Mucosa of descending colon (tissue), 3 donors: ENCODE data around the gene ANKFY1. TPM values are rescaled to one million over a fixed set of nuclear protein-coding genes. Genes with fewer than 3 reads are reported as not detected.

Source experiments
- ATAC-seq: fragments of 200-7000 bp; cut with Tn5 transposase; one replicate; pipeline ENCODE4 v1.9.1; 2020; ENCODE audit warnings: mild to moderate bottlenecking, moderate library complexity
- DNase-seq, 3 donors: peaks; one replicate each; pipeline ENCODE4 v3.0.0-alpha.2; 2020
- H3K36me3 ChIP-seq: fragments of 200-600 bp; one replicate; pipeline ENCODE4 v1.8.0; 2021; ENCODE audit warnings: low read depth, mild to moderate bottlenecking
- H3K4me1 ChIP-seq: fragments of 200-600 bp; one replicate; pipeline ENCODE4 v1.8.0; 2021; ENCODE audit warnings: low read depth, mild to moderate bottlenecking
- H3K4me3 ChIP-seq: fragments of 200-600 bp; one replicate; pipeline ENCODE4 v1.8.0; 2021; ENCODE audit warnings: mild to moderate bottlenecking
- H3K9me3 ChIP-seq: fragments of 200-600 bp; one replicate; pipeline ENCODE4 v1.8.0; 2021; ENCODE audit warnings: mild to moderate bottlenecking
- CTCF ChIP-seq: fragments of 200-600 bp; IDR thresholded peaks from one replicate; pipeline ENCODE4 v1.8.0; 2022; ENCODE audit warnings: antibody characterized with exemption, mild to moderate bottlenecking
- intact Hi-C, 2 donors: fragments of 100-400 bp; cut with DNase I in 1 of 2; cut with micrococcal nuclease in 1 of 2; formaldehyde crosslinking; loops; one replicate each; pipeline versions ENCODE4 v1.11.0 to v1.11.1; 2022; cut with DNase I, micrococcal nuclease
- total RNA-seq, 3 donors: library from RNA; stranded (reverse); fragmentation: NEBNext Ultra II Directional in 2 of 3; extraction: Animal tissue kit (Norgen Biotek cat#: 25700) in 2 of 3; gene quantifications; one replicate each; pipeline versions ENCODE4 v1.2.1 to v1.2.4, GENCODE V29; 2021 to 2023
- donor health status: DM: no; HTN: no; CAD: no; lungs with moderate emphysema.
- donor health status: DM: no; HTN: no; CAD: no.
- donor health status: DM: no; HTN: yes; CAD: no.

Gene ANKFY1
- total RNA-seq, 3 donors from 2014 or later = 52.0 to 94.3 (median 59.5) TPM

DNA sequence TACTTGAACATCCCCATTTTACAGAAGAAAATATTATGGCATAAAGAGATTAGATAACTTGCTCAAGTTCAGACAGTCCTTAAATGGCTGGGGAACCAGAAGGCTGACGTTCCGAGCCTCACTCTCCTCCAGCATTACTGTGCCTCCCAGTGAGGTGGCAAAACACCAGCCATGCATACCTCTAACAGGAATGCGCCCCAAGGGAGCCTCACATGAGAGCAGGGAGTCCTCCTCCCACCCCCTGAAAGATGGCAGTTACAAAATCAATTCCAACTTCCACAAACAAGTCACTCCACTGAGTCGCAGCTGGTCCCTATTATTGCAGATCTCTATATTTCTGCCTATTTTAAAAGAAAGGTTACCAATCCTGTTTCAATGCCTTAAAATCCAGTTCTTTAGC, 55.5 kb downstream of the ANKFY1 start:
- H3K4me3 ChIP-seq = no peak overlapping the region
- no peak for ATAC-seq
- H3K9me3 ChIP-seq = no peaks in the 10 kb centered on the region
- intact Hi-C loops = loop anchor here in 1 of 2 donors (5.0 kb wide), 1 partner anchor 209 kb away; no protein-coding TSS in a partner anchor
- H3K4me1 ChIP-seq = no peaks in the 10 kb centered on the region
- no peak for TF ChIP-seq CTCF
- H3K36me3 ChIP-seq = no peaks in the 10 kb centered on the region
- no peak for DNase-seq

DNA sequence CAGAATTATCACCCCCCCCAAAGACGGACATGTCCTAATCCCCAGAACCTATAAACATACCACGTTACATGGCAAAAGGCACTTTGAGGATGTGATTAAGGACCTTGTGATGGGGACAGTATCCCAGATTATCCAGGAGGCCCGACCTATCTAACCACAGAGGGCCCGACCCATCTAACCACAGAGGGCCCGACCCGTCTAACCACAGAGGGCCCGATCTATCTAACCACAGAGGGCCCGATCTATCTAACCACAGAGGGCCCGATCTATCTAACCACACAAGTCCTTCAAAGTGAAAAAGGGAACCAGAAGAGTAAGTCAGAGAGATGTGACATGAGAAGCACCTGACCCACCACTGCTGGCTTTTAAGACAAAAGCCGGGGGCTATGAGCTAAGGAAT, 56.8 kb downstream of the ANKFY1 start:
- no peaks in the 10 kb centered on the region for H3K9me3 ChIP-seq
- no peak overlapping the region for H3K4me3 ChIP-seq
- no peaks in the 10 kb centered on the region for H3K36me3 ChIP-seq
- no peak for TF ChIP-seq CTCF
- ATAC-seq (no peak), DNase-seq (no peak)
- intact Hi-C loops = loop anchor here in 1 of 2 donors (5.0 kb wide), 1 partner anchor 210 kb away; no protein-coding TSS in a partner anchor
- no peaks in the 10 kb centered on the region for H3K4me1 ChIP-seq

DNA sequence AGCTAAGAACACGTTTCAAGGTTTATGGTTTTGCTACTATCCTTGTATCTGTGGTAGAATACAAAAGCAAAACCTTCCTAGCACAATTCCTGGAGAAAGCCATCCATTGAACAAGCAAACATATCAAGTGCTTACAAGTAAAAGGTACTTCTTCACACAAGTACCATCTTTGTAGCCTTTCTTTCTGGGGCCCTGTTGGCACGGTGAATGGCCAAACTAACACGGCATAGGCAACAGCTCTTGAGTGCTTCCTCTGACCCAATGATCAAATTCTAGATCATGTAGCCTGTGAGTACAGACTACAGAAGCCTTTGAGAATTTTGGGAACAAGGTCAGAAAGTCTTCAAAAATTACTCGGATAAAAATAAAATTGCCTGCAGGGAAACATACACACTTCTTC, 57.9 kb downstream of the ANKFY1 start:
- Histone ChIP-seq H3K4me3 (no peak overlapping the region), H3K9me3 (no peaks in the 10 kb centered on the region), H3K4me1 (no peaks in the 10 kb centered on the region), H3K36me3 (no peaks in the 10 kb centered on the region)
- no peak for TF ChIP-seq CTCF
- ATAC-seq = no peak
- DNase-seq = no peak
- intact Hi-C loops = loop anchor here in 1 of 2 donors (5.0 kb wide), 1 partner anchor 211 kb away; no protein-coding TSS in a partner anchor

DNA sequence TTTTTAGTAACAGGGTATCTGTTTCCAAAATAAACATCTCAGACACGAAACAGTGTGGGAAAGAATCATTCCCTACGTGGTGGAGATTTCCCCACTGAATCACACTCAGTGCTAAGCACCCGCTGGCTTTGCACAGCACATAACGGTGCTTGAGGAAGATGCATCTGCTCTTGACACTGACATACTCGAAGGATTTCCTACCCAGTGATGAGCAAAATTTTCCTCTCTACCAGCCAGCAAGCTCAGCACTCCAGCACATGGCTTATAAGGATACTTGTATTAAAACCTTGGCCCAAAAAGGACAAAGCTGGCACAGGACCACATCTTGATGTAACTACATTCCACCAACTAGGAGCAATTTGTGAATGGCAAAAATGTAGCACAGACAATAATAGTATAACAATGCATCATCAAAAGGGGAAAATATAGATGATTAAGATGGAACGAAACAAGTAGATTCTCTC, 59.0 kb downstream of the ANKFY1 start:
- H3K4me1 ChIP-seq = no peaks in the 10 kb centered on the region
- no peaks in the 10 kb centered on the region for H3K36me3 ChIP-seq
- DNase-seq (peak in 1 of 3 donors; percentile 48), ATAC-seq (peak; percentile 63)
- intact Hi-C loops = loop anchor here in 1 of 2 donors (5.0 kb wide), 1 partner anchor 213 kb away; no protein-coding TSS in a partner anchor
- TF ChIP-seq CTCF = no peak
- no peaks in the 10 kb centered on the region for H3K9me3 ChIP-seq
- no peak overlapping the region for H3K4me3 ChIP-seq

- TF ChIP-seq CTCF = no peak
- Histone ChIP-seq H3K9me3 (no peaks in the 10 kb centered on the region), H3K36me3 (no peaks in the 10 kb centered on the region), H3K4me1 (no peaks in the 10 kb centered on the region), H3K4me3 (no peak overlapping the region)
- intact Hi-C loops = no loop called here
- DNase-seq = no peak
- peak; percentile 77 for ATAC-seq
Measured at GRCh38 chr17:4204190-4204589, 59.6 kb downstream of the ANKFY1 start.

DNA sequence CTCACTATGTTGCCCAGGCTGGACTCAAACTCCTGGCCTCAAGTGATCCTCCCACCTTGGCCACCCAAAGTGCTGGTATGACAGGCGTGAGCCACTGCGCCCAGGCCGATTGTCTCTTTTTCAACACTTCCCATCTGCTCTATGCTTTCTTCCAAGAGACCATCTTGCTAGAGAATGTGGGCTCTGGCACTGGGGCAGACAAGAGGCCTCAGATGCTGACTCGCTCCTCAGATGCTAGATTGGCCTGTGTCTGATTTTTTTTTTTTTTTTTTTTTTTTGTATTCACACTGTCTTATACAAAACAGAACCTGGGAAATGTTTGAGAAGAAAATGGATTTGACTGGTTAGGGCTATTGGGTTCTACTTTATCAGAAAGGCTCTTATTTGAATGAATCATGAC, 62.6 kb downstream of the ANKFY1 start:
- no peak for TF ChIP-seq CTCF
- Histone ChIP-seq H3K36me3 (no peaks in the 10 kb centered on the region), H3K9me3 (no peaks in the 10 kb centered on the region), H3K4me3 (no peak overlapping the region), H3K4me1 (no peaks in the 10 kb centered on the region)
- intact Hi-C loops = no loop called here
- no peak for DNase-seq
- ATAC-seq = no peak
